Osteocyte (in vitro differentiated cells): ENCODE results near the gene CHRM1. TPM values are rescaled to one million over a fixed set of nuclear protein-coding genes. Genes with fewer than 3 reads are reported as not detected.
A peak's percentile ranks its signal among the peaks of the same experiment; 100 is the strongest.

Source experiments
- DNase-seq: peaks from one replicate; pipeline ENCODE4 v3.0.0; 2021; ENCODE audit warnings: mixed read lengths; ENCODE audit not compliant: unreplicated experiment; ENCODE audit errors: extremely low spot score
- H3K27ac Mint-ChIP-seq: one replicate; pipeline ENCODE4 v1.8.0; 2021; ENCODE audit warnings: mild to moderate bottlenecking, mixed read lengths; ENCODE audit not compliant: unreplicated experiment
- H3K27me3 Mint-ChIP-seq: one replicate; pipeline ENCODE4 v1.8.0; 2021; ENCODE audit warnings: mixed read lengths; ENCODE audit not compliant: unreplicated experiment
- H3K36me3 Mint-ChIP-seq: one replicate; pipeline ENCODE4 v1.8.0; 2021; ENCODE audit warnings: mixed read lengths; ENCODE audit not compliant: unreplicated experiment
- H3K4me1 Mint-ChIP-seq: one replicate; pipeline ENCODE4 v1.8.0; 2021; ENCODE audit warnings: mixed read lengths; ENCODE audit not compliant: unreplicated experiment
- H3K4me3 Mint-ChIP-seq: one replicate; pipeline ENCODE4 v1.8.0; 2021; ENCODE audit warnings: mild to moderate bottlenecking, moderate library complexity, mixed read lengths; ENCODE audit not compliant: unreplicated experiment
- H3K9me3 Mint-ChIP-seq: one replicate; pipeline ENCODE4 v1.8.0; 2021; ENCODE audit warnings: mixed read lengths; ENCODE audit not compliant: unreplicated experiment
- long read RNA-seq: library from polyadenylated mRNA; unstranded; transcript quantifications from one replicate; pipeline ENCODE4 v2.0.0, GENCODE V29; 2021
- total RNA-seq: library from RNA; stranded (reverse); gene quantifications from 2 replicates; pipeline ENCODE4 v1.2.1, GENCODE V29; 2021
- TF ChIP-seq, protein P1 (sequence below): fragments of 200-600 bp; sonication (generic); IDR thresholded peaks from 2 replicates; pipeline ENCODE4 v1.5.0; 2021; ENCODE audit warnings: antibody characterized with exemption, mild to moderate bottlenecking, moderate library complexity

CHRM1 gene, protein sequence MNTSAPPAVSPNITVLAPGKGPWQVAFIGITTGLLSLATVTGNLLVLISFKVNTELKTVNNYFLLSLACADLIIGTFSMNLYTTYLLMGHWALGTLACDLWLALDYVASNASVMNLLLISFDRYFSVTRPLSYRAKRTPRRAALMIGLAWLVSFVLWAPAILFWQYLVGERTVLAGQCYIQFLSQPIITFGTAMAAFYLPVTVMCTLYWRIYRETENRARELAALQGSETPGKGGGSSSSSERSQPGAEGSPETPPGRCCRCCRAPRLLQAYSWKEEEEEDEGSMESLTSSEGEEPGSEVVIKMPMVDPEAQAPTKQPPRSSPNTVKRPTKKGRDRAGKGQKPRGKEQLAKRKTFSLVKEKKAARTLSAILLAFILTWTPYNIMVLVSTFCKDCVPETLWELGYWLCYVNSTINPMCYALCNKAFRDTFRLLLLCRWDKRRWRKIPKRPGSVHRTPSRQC
- total RNA-seq = 0.27 and 0.31 TPM in 2 replicates
- long read RNA-seq = 0 reads

- Mint-ChIP-seq H3K27ac (no peak within 1 kb of the TSS), H3K27me3 (peaks cover 51% of the 10 kb centered on the region), H3K9me3 (no peaks in the 10 kb centered on the region), H3K36me3 (no peaks in the 10 kb centered on the region), H3K4me1 (peaks cover 35% of the 10 kb centered on the region), H3K4me3 (peak within 1 kb of the TSS; percentile 60)
- no peak for DNase-seq
- TF ChIP-seq, protein P1, sequence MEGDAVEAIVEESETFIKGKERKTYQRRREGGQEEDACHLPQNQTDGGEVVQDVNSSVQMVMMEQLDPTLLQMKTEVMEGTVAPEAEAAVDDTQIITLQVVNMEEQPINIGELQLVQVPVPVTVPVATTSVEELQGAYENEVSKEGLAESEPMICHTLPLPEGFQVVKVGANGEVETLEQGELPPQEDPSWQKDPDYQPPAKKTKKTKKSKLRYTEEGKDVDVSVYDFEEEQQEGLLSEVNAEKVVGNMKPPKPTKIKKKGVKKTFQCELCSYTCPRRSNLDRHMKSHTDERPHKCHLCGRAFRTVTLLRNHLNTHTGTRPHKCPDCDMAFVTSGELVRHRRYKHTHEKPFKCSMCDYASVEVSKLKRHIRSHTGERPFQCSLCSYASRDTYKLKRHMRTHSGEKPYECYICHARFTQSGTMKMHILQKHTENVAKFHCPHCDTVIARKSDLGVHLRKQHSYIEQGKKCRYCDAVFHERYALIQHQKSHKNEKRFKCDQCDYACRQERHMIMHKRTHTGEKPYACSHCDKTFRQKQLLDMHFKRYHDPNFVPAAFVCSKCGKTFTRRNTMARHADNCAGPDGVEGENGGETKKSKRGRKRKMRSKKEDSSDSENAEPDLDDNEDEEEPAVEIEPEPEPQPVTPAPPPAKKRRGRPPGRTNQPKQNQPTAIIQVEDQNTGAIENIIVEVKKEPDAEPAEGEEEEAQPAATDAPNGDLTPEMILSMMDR = no peak
Observed at GRCh38 chr11:62921201-62921572, at the start of gene CHRM1. Gene CHRM1 (minus strand): TSS chr11:62921363. CDS start chr11:62911100, 10,263 bp downstream.

DNA sequence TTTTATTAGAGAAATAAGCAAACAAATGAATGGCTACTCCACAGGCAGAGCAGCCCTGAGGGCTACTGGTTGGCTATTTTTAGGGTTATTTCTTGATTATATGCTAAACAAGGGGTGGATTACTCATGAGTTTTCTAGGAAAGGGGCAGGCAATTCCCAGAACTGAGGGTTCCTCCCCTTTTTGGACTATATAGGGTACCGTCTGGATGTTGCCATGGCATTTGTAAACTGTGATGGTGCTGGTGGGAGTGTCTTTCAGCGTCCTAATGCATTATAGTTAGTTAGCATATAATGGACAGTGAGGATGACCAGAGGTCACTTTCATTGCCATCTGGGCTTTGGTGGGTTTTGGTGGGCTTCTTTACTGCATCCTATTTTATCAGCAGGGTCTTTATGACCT, 44.4 kb upstream of the CHRM1 start:
- Mint-ChIP-seq H3K9me3 (no peaks in the 10 kb centered on the region), H3K36me3 (no peaks in the 10 kb centered on the region), H3K27me3 (peaks cover 47% of the 10 kb centered on the region), H3K4me1 (no peaks in the 10 kb centered on the region), H3K4me3 (no peak overlapping the region), H3K27ac (no peak overlapping the region)
- no peak for DNase-seq
- TF ChIP-seq, protein P1 = no peak

- Mint-ChIP-seq H3K27me3 (peaks cover 21% of the 10 kb centered on the region), H3K36me3 (no peaks in the 10 kb centered on the region), H3K27ac (no peak overlapping the region), H3K4me1 (peaks cover 10% of the 10 kb centered on the region), H3K9me3 (no peaks in the 10 kb centered on the region), H3K4me3 (no peak overlapping the region)
- peak; percentile 8 for DNase-seq
- TF ChIP-seq, protein P1 = no peak
Observed at GRCh38 chr11:62962391-62962790, 41.2 kb upstream of the CHRM1 start.

DNA sequence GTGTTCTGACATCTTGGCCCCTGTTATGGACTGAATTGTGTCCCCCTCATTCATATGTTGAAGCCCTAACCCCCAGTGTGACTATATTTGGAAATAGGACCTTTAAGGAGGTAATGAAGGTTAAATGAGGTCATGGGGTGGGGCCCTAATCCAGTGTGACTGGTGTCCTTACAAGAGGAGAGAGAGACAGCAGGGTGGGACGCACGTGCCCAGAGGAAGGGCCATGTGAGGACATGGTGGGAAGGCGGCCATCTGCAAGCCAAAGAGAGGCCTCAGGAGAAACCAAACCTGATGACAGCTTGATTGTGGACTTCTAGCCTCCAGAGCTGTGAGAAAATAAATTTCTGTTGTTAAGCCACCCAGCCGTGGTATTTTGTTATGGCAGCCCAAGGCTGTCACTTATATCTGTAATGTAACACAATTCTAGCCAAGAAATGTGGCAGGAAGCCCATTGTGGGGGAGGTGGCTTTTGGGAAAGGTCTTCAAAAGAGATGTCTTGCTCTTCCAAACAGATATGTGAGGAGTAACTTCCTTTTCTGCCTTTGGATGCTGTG, 39.9 kb upstream of the CHRM1 start:
- DNase-seq = peak; percentile 46
- Mint-ChIP-seq H3K36me3 (no peaks in the 10 kb centered on the region), H3K9me3 (no peaks in the 10 kb centered on the region), H3K27ac (no peak overlapping the region), H3K27me3 (peaks cover 9% of the 10 kb centered on the region), H3K4me1 (peaks cover 10% of the 10 kb centered on the region), H3K4me3 (no peak overlapping the region)
- TF ChIP-seq, protein P1 = no peak

DNA sequence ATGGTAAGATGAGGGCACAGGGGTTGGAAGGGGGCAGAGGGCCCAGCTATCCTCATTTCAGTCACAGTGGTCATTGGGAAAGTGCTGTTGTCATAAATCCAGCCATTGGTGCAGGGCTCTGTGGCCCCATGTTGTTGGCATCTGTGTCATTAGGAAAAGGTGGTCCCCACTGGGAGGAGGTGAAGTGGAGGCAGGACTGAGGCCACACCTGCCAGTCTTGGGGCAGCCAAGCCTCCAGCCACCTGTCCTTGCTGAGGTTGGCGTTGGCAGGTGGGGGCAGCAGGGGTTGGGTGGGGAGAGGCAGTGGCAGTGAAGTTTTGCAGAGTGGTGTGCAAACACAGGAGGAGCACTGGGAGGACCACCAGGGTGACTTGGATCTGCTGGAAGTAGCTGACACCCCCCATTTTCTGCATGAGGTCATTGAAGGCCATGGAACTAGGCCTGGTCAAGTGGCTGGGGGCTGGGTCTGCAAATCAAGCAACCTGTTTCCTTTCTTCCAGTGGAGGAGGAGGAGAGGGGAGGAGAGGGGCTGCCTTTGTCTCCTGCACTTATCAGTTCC, 38.3 kb upstream of the CHRM1 start:
- Mint-ChIP-seq H3K36me3 (no peaks in the 10 kb centered on the region), H3K4me3 (no peak overlapping the region), H3K4me1 (peaks cover 10% of the 10 kb centered on the region), H3K27me3 (peaks cover 2% of the 10 kb centered on the region), H3K9me3 (no peaks in the 10 kb centered on the region), H3K27ac (no peak overlapping the region)
- TF ChIP-seq, protein P1 = no peak
- DNase-seq = peak; percentile 62
